ENCODE data around the gene CRYGS. TPM values are rescaled to one million over a fixed set of nuclear protein-coding genes. Genes with fewer than 3 reads are reported as not detected.

Gene CRYGS
- total and polyA plus RNA-seq, 9 of the 15 experiments (the other 6 are each of a cell fraction or from before 2014, with no cell fraction given) = 1.5 to 3.8 (median 2.0) TPM

DNA sequence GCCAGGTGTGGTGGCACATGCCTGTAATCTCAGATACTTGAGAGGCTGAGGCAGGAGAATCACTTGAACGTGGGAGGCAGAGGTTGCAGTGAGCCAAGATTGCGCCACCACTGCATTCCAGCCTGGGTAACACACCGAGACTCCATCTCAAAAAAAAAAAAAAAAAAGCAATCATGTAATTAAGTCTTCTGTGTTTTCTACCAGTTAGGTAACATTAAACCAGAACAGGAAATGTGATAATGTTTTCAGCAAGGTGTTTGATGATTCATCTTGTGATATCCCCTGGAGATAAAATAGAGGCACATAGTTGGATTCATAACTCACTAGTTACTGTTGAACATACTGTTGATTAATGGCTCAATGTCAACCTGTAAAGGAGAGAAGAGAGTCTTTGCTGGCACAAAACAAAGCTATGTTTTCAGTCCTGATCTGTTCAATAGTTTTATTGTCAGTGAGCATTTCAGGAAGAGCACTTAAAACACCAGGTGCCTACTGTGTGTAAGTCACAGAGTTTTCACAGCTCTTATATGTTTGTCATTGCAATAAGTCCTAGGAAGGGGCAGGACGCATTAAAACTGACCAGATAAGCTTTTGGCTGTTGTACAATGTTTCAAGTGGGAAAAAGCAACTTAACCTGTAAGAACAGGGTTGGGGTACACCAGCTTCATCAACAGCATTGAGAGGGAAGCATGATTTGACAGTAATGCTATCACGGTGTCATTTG is 45.8 kb upstream of the CRYGS start (continued):
- TF ChIP-seq DPF2 (IDR thresholded peaks at IDR 0.05) (peak; percentile 28; the same call in 1 of the 2 replicates), ELF4 (CRISPR knock-in tag; IDR thresholded peaks at IDR 0.05) (no peak), ELF1 (tag; IDR thresholded peaks at IDR 0.05) (no peak), RBM34 (IDR thresholded peaks at IDR 0.05; ENCODE audit: borderline replicate concordance, insufficient read depth, low read length) (no peak), ZKSCAN8 (CRISPR knock-in tag; IDR thresholded peaks at IDR 0.05) (no peak), DNMT1 (IDR thresholded peaks at IDR 0.05) (no peak), SMAD4 (CRISPR knock-in tag; conservative IDR thresholded peaks at IDR 0.05) (no peak), FOS (IDR thresholded peaks at IDR 0.05; ENCODE audit: extremely low read depth, insufficient read length) (no peak), ZNF282 (CRISPR knock-in tag; IDR thresholded peaks at IDR 0.05) (no peak), SMARCA4 (IDR thresholded peaks at IDR 0.05) (peak; percentile 56; the same call in 1 of the 2 replicates), MYNN (IDR thresholded peaks at IDR 0.05) (no peak), MYNN (CRISPR knock-in tag; IDR thresholded peaks at IDR 0.05) (no peak), SIN3B (IDR thresholded peaks at IDR 0.05; ENCODE audit: low read depth) (no peak), CAMTA2 (CRISPR knock-in tag; conservative IDR thresholded peaks at IDR 0.05) (no peak), HMG20B (CRISPR knock-in tag; IDR thresholded peaks at IDR 0.05) (no peak), ZNF444 (CRISPR knock-in tag; IDR thresholded peaks at IDR 0.05) (no peak)
- TF ChIP-seq, protein P1, sequence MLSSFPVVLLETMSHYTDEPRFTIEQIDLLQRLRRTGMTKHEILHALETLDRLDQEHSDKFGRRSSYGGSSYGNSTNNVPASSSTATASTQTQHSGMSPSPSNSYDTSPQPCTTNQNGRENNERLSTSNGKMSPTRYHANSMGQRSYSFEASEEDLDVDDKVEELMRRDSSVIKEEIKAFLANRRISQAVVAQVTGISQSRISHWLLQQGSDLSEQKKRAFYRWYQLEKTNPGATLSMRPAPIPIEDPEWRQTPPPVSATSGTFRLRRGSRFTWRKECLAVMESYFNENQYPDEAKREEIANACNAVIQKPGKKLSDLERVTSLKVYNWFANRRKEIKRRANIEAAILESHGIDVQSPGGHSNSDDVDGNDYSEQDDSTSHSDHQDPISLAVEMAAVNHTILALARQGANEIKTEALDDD (IDR thresholded peaks at IDR 0.05) = peak; percentile 68; the same call in 1 of the 2 replicates
- TF ChIP-seq, protein P2, sequence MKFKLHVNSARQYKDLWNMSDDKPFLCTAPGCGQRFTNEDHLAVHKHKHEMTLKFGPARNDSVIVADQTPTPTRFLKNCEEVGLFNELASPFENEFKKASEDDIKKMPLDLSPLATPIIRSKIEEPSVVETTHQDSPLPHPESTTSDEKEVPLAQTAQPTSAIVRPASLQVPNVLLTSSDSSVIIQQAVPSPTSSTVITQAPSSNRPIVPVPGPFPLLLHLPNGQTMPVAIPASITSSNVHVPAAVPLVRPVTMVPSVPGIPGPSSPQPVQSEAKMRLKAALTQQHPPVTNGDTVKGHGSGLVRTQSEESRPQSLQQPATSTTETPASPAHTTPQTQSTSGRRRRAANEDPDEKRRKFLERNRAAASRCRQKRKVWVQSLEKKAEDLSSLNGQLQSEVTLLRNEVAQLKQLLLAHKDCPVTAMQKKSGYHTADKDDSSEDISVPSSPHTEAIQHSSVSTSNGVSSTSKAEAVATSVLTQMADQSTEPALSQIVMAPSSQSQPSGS (CRISPR knock-in tag; IDR thresholded peaks at IDR 0.05) = no peak
- TF ChIP-seq, protein P3, sequence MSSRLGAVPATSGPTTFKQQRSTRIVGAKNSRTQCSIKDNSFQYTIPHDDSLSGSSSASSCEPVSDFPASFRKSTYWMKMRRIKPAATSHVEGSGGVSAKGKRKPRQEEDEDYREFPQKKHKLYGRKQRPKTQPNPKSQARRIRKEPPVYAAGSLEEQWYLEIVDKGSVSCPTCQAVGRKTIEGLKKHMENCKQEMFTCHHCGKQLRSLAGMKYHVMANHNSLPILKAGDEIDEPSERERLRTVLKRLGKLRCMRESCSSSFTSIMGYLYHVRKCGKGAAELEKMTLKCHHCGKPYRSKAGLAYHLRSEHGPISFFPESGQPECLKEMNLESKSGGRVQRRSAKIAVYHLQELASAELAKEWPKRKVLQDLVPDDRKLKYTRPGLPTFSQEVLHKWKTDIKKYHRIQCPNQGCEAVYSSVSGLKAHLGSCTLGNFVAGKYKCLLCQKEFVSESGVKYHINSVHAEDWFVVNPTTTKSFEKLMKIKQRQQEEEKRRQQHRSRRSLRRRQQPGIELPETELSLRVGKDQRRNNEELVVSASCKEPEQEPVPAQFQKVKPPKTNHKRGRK (tag; IDR thresholded peaks at IDR 0.05) = no peak
- TF ChIP-seq, protein P4, sequence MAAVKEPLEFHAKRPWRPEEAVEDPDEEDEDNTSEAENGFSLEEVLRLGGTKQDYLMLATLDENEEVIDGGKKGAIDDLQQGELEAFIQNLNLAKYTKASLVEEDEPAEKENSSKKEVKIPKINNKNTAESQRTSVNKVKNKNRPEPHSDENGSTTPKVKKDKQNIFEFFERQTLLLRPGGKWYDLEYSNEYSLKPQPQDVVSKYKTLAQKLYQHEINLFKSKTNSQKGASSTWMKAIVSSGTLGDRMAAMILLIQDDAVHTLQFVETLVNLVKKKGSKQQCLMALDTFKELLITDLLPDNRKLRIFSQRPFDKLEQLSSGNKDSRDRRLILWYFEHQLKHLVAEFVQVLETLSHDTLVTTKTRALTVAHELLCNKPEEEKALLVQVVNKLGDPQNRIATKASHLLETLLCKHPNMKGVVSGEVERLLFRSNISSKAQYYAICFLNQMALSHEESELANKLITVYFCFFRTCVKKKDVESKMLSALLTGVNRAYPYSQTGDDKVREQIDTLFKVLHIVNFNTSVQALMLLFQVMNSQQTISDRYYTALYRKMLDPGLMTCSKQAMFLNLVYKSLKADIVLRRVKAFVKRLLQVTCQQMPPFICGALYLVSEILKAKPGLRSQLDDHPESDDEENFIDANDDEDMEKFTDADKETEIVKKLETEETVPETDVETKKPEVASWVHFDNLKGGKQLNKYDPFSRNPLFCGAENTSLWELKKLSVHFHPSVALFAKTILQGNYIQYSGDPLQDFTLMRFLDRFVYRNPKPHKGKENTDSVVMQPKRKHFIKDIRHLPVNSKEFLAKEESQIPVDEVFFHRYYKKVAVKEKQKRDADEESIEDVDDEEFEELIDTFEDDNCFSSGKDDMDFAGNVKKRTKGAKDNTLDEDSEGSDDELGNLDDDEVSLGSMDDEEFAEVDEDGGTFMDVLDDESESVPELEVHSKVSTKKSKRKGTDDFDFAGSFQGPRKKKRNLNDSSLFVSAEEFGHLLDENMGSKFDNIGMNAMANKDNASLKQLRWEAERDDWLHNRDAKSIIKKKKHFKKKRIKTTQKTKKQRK (IDR thresholded peaks at IDR 0.05; ENCODE audit: borderline replicate concordance, low read depth, low read length) = no peak
- TF ChIP-seq, protein P5, sequence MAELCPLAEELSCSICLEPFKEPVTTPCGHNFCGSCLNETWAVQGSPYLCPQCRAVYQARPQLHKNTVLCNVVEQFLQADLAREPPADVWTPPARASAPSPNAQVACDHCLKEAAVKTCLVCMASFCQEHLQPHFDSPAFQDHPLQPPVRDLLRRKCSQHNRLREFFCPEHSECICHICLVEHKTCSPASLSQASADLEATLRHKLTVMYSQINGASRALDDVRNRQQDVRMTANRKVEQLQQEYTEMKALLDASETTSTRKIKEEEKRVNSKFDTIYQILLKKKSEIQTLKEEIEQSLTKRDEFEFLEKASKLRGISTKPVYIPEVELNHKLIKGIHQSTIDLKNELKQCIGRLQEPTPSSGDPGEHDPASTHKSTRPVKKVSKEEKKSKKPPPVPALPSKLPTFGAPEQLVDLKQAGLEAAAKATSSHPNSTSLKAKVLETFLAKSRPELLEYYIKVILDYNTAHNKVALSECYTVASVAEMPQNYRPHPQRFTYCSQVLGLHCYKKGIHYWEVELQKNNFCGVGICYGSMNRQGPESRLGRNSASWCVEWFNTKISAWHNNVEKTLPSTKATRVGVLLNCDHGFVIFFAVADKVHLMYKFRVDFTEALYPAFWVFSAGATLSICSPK (IDR thresholded peaks at IDR 0.05; ENCODE audit: borderline replicate concordance) = no peak
